SU-DHL-6 (cell line): ENCODE measurements around the gene CEP85.

Experiments
- H2AFZ ChIP-seq: fragments of 200-600 bp; sonication (generic); 2 replicates; pipeline ENCODE4 v1.6.1; 2014; ENCODE audit warnings: low read depth, mild to moderate bottlenecking, moderate library complexity, mixed read lengths, antibody characterized with exemption, low read length; ENCODE audit not compliant: severe bottlenecking
- H3F3A ChIP-seq: fragments of 200-600 bp; shearing (Covaris generic); 2 replicates; pipeline ENCODE4 v1.6.0; 2016; ENCODE audit warnings: antibody characterized with exemption, mild to moderate bottlenecking; ENCODE audit not compliant: insufficient read depth
- H3K27ac ChIP-seq: fragments of 200-600 bp; sonication (generic); 2 replicates; pipeline ENCODE4 v1.5.1; 2016; ENCODE audit warnings: low read depth, mild to moderate bottlenecking, low read length, moderate library complexity, mixed read lengths
- H3K27me3 ChIP-seq: fragments of 200-600 bp; sonication (generic), shearing (Covaris generic); 2 replicates; pipeline ENCODE4 v1.6.0; 2014; ENCODE audit warnings: mild to moderate bottlenecking, low read length
- H3K36me3 ChIP-seq: fragments of 200-600 bp; sonication (generic); 2 replicates; pipeline ENCODE4 v1.6.1; 2014; ENCODE audit warnings: mild to moderate bottlenecking, low read length, mixed read lengths
- H3K4me2 ChIP-seq: fragments of 300-600, 200-600 bp; shearing (Covaris generic), sonication (generic); 2 replicates; pipeline ENCODE4 v1.6.0; 2014; ENCODE audit warnings: low read length, low read depth, mild to moderate bottlenecking; ENCODE audit not compliant: poor library complexity, severe bottlenecking
- H3K4me3 ChIP-seq: fragments of 200-600 bp; sonication (generic); 2 replicates; pipeline ENCODE4 v1.5.1; 2014; ENCODE audit warnings: antibody characterized with exemption, low read length, mild to moderate bottlenecking, mixed read lengths; ENCODE audit not compliant: insufficient read depth, poor library complexity, severe bottlenecking
- H3K79me2 ChIP-seq: fragments of 200-600 bp; sonication (generic); 2 replicates; pipeline ENCODE4 v1.6.1; 2014; ENCODE audit warnings: mild to moderate bottlenecking, low read length, moderate library complexity; ENCODE audit not compliant: insufficient read depth
- H3K9ac ChIP-seq: fragments of 200-600 bp; sonication (generic); 2 replicates; pipeline ENCODE4 v1.7.0; 2014; ENCODE audit warnings: mild to moderate bottlenecking, low read length
- H3K9me2 ChIP-seq: fragments of 200-600 bp; sonication (generic); replicated peaks from 2 replicates; pipeline ENCODE4 v1.6.1; 2014; ENCODE audit warnings: low read length; ENCODE audit not compliant: insufficient read depth
- H3K9me3 ChIP-seq: fragments of 200-600 bp; sonication (generic); 2 replicates; pipeline ENCODE4 v1.6.1; 2014; ENCODE audit warnings: low read length, mixed read lengths; ENCODE audit not compliant: insufficient read depth
- H4K20me1 ChIP-seq: fragments of 200-600 bp; sonication (generic); 2 replicates; pipeline ENCODE4 v1.6.1; 2014; ENCODE audit warnings: low read depth, mild to moderate bottlenecking, antibody characterized with exemption, low read length, moderate library complexity, mixed read lengths
- EZH2phosphoT487 ChIP-seq: fragments of 200-600 bp; sonication (generic), shearing (Covaris generic); conservative IDR thresholded peaks from 2 replicates; pipeline ENCODE4 v1.6.1; 2018; ENCODE audit warnings: mild to moderate bottlenecking, antibody characterized with exemption, low read length, moderate library complexity, mixed read lengths
- TF ChIP-seq, protein P1 (sequence below): fragments of 200-600 bp; sonication (generic); IDR thresholded peaks from one replicate; pipeline ENCODE4 v1.5.1; 2017; ENCODE audit warnings: antibody characterized with exemption, mild to moderate bottlenecking, low read length, moderate library complexity; ENCODE audit not compliant: insufficient read depth, poor library complexity, severe bottlenecking

CEP85 gene

DNA sequence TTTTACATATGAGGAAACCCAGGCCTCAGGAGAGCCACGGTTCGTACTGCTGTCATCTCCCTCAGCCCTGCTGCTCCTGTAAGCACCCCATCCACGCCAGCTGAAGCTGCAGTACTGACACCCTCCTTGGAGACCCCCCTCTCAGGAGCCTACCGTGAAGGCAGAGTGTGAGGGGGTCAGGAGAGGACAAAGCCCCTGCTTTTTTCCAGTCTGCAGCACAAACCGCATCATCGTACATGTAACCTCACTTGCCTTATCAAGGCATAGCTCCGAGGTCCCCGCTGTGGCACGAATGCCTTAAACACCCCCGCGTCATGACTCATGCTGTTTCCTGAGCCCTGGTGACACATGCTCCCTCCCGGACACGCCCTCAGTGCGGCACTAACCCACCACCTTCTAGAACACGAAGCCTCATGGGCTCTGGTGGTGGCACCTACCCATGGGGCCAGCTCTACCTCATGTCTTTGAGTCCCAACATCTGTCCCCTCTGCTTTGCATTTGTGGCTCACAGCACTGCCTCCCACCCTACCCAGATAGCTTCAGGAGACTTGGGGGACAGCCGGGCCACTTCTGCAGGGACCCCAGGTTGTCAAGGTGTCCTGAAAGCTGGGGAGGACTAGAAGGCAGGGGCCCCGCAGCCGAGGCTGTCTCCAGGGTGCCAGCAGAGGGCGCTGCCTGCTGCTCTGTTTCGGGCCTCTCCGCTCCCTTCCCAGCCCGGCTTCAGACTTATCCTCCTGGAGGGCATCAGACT is 50.8 kb downstream of the CEP85 start:
- TF ChIP-seq, protein P1, sequence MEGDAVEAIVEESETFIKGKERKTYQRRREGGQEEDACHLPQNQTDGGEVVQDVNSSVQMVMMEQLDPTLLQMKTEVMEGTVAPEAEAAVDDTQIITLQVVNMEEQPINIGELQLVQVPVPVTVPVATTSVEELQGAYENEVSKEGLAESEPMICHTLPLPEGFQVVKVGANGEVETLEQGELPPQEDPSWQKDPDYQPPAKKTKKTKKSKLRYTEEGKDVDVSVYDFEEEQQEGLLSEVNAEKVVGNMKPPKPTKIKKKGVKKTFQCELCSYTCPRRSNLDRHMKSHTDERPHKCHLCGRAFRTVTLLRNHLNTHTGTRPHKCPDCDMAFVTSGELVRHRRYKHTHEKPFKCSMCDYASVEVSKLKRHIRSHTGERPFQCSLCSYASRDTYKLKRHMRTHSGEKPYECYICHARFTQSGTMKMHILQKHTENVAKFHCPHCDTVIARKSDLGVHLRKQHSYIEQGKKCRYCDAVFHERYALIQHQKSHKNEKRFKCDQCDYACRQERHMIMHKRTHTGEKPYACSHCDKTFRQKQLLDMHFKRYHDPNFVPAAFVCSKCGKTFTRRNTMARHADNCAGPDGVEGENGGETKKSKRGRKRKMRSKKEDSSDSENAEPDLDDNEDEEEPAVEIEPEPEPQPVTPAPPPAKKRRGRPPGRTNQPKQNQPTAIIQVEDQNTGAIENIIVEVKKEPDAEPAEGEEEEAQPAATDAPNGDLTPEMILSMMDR, result peak; percentile 89
- TF ChIP-seq EZH2phosphoT487, result no peak
- Histone ChIP-seq H3K4me2 (no peak overlapping the region), H4K20me1 (no peaks in the 10 kb centered on the region; the same call in 1 of the 2 replicates), H3K79me2 (peaks cover 4% of the 10 kb centered on the region; the same call in 1 of the 2 replicates), H2AFZ (no peak overlapping the region), H3K9me2 (no peaks in the 10 kb centered on the region), H3K27me3 (no peaks in the 10 kb centered on the region), H3K27ac (no peak overlapping the region), H3K9ac (no peak overlapping the region), H3K36me3 (no peaks in the 10 kb centered on the region), H3K9me3 (no peaks in the 10 kb centered on the region), H3F3A (peaks cover 47% of the 10 kb centered on the region), H3K4me3 (no peak overlapping the region)

DNA sequence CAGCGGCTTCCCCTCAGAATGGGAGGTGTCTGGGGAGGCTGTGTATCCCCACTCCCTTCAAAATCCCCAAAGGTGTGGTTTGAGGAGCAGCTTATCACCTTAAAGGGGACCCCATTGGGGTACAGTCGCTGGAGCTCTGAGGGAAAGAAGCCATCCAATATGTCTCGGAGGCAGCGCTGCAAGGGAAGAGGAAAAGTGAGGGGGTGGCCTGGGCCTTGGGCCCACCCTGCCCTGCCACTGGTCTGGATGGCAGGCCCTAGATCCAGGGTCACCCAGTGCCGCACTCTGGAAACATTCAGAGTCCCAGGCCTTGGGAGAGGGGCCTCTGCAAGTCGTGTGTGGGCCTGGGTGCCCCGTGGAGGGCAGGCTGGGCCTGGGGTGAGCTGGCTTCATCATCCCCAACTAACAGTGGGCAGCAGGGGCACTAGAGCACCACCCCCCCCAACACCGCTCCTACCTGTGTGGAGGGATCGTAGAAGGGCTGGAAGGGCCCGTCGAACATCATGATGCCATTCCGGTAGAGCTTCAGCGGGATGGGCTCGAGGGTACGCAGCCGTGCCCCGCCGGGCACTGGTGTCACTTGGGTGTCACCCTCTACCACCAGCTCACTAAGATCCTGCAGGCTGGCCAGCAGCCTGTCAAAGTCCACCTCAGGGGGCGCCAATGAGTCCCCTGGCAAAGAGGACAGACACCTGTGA is 51.5 kb downstream of the CEP85 start:
- H3K36me3 ChIP-seq, result no peaks in the 10 kb centered on the region
- no peaks in the 10 kb centered on the region for H3K9me2 ChIP-seq
- no peak overlapping the region for H3K4me2 ChIP-seq
- no peak overlapping the region for H2AFZ ChIP-seq
- H3K79me2 ChIP-seq, result peaks cover under 1% of the 10 kb centered on the region; the same call in 1 of the 2 replicates
- H3K9me3 ChIP-seq, result no peaks in the 10 kb centered on the region
- H3F3A ChIP-seq, result peaks cover 55% of the 10 kb centered on the region
- TF ChIP-seq, protein P1, result peak; percentile 52
- TF ChIP-seq EZH2phosphoT487, result no peak
- peak overlapping the region; percentile 97; the same call in 1 of the 2 replicates for H3K27ac ChIP-seq
- no peaks in the 10 kb centered on the region for H3K27me3 ChIP-seq
- H3K9ac ChIP-seq, result no peak overlapping the region
- no peaks in the 10 kb centered on the region; the same call in 1 of the 2 replicates for H4K20me1 ChIP-seq
- no peak overlapping the region for H3K4me3 ChIP-seq

DNA sequence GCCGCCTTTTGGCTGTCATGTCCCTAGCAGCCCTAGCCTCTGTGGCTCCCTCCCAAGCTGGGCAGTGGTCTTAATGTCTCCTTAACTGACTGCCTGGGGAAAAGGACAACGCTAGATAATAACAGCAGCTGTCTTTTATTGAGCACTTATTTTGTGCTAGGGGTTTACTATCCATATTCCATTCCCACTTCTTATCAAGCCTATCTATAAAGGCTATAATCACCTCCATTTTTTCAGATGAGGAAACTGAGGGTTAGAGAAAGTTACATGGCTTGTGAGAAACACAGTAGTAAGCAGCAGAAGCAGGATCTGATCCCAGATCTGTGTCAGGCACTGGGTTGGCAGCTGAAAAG is 52.0 kb downstream of the CEP85 start:
- H3K27me3 ChIP-seq, result no peaks in the 10 kb centered on the region
- peak overlapping the region; percentile 97 for H3K27ac ChIP-seq
- H3K4me3 ChIP-seq, result no peak overlapping the region

More for the DNA sequence above, 52.0 kb downstream of the CEP85 start:
- H2AFZ ChIP-seq, result no peak overlapping the region
- no peak overlapping the region for H3K4me2 ChIP-seq
- TF ChIP-seq EZH2phosphoT487, result no peak
- TF ChIP-seq, protein P1, result no peak
- no peaks in the 10 kb centered on the region for H3K79me2 ChIP-seq
- no peaks in the 10 kb centered on the region for H3K36me3 ChIP-seq
- H3K9ac ChIP-seq, result no peak overlapping the region
- no peaks in the 10 kb centered on the region for H3K9me3 ChIP-seq
- H4K20me1 ChIP-seq, result no peaks in the 10 kb centered on the region
- H3K9me2 ChIP-seq, result no peaks in the 10 kb centered on the region
- H3F3A ChIP-seq, result peaks cover 53% of the 10 kb centered on the region
